ENCODE measurements around the gene DNAJC17. TPM values are rescaled to one million over a fixed set of nuclear protein-coding genes. Genes with fewer than 3 reads are reported as not detected.

The DNAJC17 gene
- total RNA-seq, 4 donors from 2014 or later: 23.9 to 61.5 (median 36.3) TPM

- H3K27ac ChIP-seq: peak overlapping the region in 3 of 4 donors; percentile 61 to 75 (median 71)
- 80 to 81% methylated on average over 13 to 17 of the region's 17 CpGs for WGBS, 2 donors
- DNase-seq (ENCODE audit: low spot score in 2 of 2): no peak
- H3K9me3 ChIP-seq: no peaks in the 10 kb centered on the region
- peaks cover 0 to 84% (median 8%) of the 10 kb centered on the region in 3 donors for H3K36me3 ChIP-seq
- no peak overlapping the region for H3K4me3 ChIP-seq
- H3K4me1 ChIP-seq: peaks cover 0 to 37% (median 19%) of the 10 kb centered on the region in 4 donors
- TF ChIP-seq CTCF (IDR thresholded peaks at IDR 0.05) (no peak), POLR2A (IDR thresholded peaks at IDR 0.05) (no peak), EP300 (IDR thresholded peaks at IDR 0.05) (no peak)
- H3K27me3 ChIP-seq: no peaks in the 10 kb centered on the region
These were observed 37.0 kb downstream of the DNAJC17 start for GRCh38 chr15:40770147-40770721.

DNA sequence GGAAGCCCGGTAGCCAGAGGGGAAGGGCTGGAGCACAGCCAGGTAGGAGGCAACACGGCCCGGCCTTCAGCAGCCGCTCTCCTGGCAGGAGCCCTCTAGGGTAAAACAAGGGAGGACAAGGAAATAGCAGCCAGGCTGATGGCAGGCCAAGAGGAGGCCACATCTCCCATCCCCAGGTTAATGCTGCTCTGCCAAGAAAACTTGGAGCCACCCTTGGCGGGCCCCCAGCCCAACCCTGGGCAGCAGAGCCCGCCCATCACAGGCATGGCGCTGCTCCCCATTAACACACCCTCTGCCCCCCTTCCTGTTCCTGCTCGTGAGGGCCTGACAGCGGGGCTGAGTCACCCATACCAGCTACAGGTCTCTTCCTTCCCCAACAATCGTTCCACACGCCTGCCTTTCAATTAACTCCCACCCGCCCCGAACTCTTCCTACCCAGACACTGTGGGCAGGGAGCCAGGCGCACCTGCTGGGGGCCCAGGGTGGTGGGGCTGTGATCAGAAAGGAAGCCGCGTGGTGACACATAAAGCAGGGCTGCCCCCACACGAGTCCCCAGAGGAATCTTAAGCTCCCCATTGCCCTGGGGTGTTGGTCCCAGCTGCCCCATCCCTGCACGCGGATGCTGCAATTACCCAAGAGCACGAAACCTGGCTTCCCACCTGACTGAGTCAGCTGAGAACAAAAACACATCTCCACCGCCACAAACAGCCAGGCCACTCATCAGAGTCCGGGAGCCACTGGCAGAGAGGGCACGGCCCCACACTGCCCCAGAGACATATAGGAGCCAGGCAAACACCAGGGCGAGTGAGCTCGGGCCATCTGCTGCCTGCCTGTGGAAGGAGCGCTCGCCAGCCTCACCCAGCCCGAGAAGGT, 37.8 kb downstream of the DNAJC17 start, which contains the start of gene C15orf62:
C15orf62 (plus strand) TSS at position 707 of the 873 bp plus-strand sequence. CDS start 516 bp downstream, outside the sequence.
- H3K27me3 ChIP-seq: no peaks in the 10 kb centered on the region
- H3K4me3 ChIP-seq: no peak within 1 kb of the TSS
- TF ChIP-seq EP300 (IDR thresholded peaks at IDR 0.05): no peak
- no peak for TF ChIP-seq CTCF (IDR thresholded peaks at IDR 0.05)
- no peak for TF ChIP-seq POLR2A (IDR thresholded peaks at IDR 0.05)
- DNase-seq (ENCODE audit: low spot score in 2 of 2): peak in 1 of 2 donors; percentile 14
- no peaks in the 10 kb centered on the region for H3K9me3 ChIP-seq
- peaks cover 0 to 76% (median 8%) of the 10 kb centered on the region in 3 donors for H3K36me3 ChIP-seq
- WGBS, 2 donors: 58 to 61% methylated on average over 28 of the region's 28 CpGs
- H3K4me1 ChIP-seq: peaks cover 0 to 45% (median 26%) of the 10 kb centered on the region in 4 donors
- peak within 1 kb of the TSS in 3 of 4 donors; percentile 61 to 75 (median 71) for H3K27ac ChIP-seq

DNA sequence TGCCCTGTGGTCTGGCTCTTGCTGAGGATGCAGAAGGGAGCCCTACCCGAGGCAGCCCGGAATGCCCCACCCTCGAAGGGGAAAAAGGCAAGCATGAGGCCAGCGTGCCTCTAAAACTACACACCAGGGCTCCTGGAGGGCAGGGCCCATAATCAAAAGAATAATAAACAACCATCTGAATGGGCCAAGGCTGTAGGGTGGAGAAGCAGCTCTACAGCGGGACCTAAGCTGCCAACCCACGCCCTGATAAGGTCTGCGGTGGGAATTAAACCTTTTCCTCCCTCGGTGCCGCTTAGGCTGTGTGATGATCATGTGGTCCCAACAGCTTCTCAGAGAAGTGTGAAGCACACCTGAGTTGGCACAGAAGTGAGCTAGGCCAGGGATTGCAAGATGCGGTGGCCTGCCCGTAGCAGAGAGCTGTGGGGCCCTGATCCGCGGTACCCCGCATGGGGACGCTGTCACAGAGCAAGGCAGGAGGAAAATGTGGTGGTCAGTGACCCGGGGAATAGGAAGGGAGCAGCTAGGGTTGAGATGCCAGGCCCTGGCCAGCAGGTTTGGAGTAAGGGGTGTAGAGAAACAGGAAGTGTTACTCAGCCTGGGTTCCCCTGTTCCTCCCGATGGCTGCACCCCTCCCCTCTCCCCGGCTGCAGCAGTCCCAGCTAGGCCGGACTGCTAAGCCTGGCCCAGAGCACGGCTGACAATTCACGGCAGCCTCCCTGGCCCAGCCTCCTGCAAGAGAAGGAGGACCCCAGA, 38.6 kb downstream of the DNAJC17 start:
- WGBS, 2 donors: 71 to 77% methylated on average over 21 of the region's 21 CpGs
- Histone ChIP-seq H3K27me3 (no peaks in the 10 kb centered on the region), H3K4me3 (no peak overlapping the region), H3K36me3 (peaks cover 0 to 68% (median 5%) of the 10 kb centered on the region in 3 donors), H3K4me1 (peaks cover 0 to 53% (median 29%) of the 10 kb centered on the region in 4 donors), H3K27ac (peak overlapping the region in 3 of 4 donors; percentile 61 to 75 (median 71)), H3K9me3 (no peaks in the 10 kb centered on the region)
- no peak for DNase-seq (ENCODE audit: low spot score in 2 of 2)
- TF ChIP-seq CTCF (IDR thresholded peaks at IDR 0.05): no peak
- no peak for TF ChIP-seq EP300 (IDR thresholded peaks at IDR 0.05)
- TF ChIP-seq POLR2A (IDR thresholded peaks at IDR 0.05): no peak

GRCh38 chr15:40767838-40768500, 39.3 kb downstream of the DNAJC17 start:
- Histone ChIP-seq H3K36me3 (peaks cover 0 to 61% (median 0%) of the 10 kb centered on the region in 3 donors), H3K9me3 (no peaks in the 10 kb centered on the region), H3K4me3 (no peak overlapping the region), H3K27ac (peak overlapping the region in 2 of 4 donors; percentile 5 to 61), H3K27me3 (no peaks in the 10 kb centered on the region), H3K4me1 (peaks cover 0 to 60% (median 36%) of the 10 kb centered on the region in 4 donors)
- TF ChIP-seq CTCF (IDR thresholded peaks at IDR 0.05) (no peak), EP300 (IDR thresholded peaks at IDR 0.05) (no peak), POLR2A (IDR thresholded peaks at IDR 0.05) (no peak)
- WGBS, 2 donors: 82 to 83% methylated on average over 29 of the region's 29 CpGs
- DNase-seq (ENCODE audit: low spot score in 2 of 2): no peak

Data from tibial nerve (tissue), 4 donors.